RCC 7860 (cell line): ENCODE measurements around the gene B4GALT3.
"Not testable (repeated sequence)": the region's sequence is repeated elsewhere in the genome, so short reads cannot be mapped to it uniquely, and the experiment has no call there.

ENCODE experiments used
- DNase-seq: peaks from one replicate; pipeline ENCODE4 v3.0.0-alpha.2; 2015; ENCODE audit warnings: low spot score
- FAIRE-seq: peaks from 2 replicates; lab custom pipeline; 2012; peaks lifted over from hg19 to GRCh38; lab: Jason Lieb, UNC

B4GALT3 gene

GRCh38 chr1:161177112-161177935 lies at the start of gene B4GALT3:
Gene B4GALT3, minus strand, starts transcription at chr1:161177507. Its CDS starts 1,447 bp downstream, at chr1:161176060.
- DNase-seq (peak; percentile 52), FAIRE-seq (no peak)

GRCh38 chr1:161226759-161227158 lies 49.5 kb upstream of the B4GALT3 start:
- FAIRE-seq, result no peak

GRCh38 chr1:161226320-161226711 lies 49.0 kb upstream of the B4GALT3 start:
- DNase-seq (no peak), FAIRE-seq (no peak)

More at GRCh38 chr1:161226759-161227158, 49.5 kb upstream of the B4GALT3 start:
- no peak for DNase-seq

GRCh38 chr1:161225534-161226319 lies 48.4 kb upstream of the B4GALT3 start, which contains the start of gene TOMM40L:
Gene TOMM40L, plus strand, starts transcription at chr1:161226060. Its CDS starts 430 bp downstream, at chr1:161226490.
- DNase-seq (peak; percentile 98), FAIRE-seq (peak; percentile 94)

- no peak for DNase-seq
- FAIRE-seq, result no peak
Observed at GRCh38 chr1:161225178-161225533, 47.8 kb upstream of the B4GALT3 start.

GRCh38 chr1:161224695-161225087 lies 47.4 kb upstream of the B4GALT3 start:
- not testable (repeated sequence) for FAIRE-seq

GRCh38 chr1:161223805-161224694 lies 46.7 kb upstream of the B4GALT3 start:
- DNase-seq (no peak), FAIRE-seq (no peak)

More at GRCh38 chr1:161224695-161225087, 47.4 kb upstream of the B4GALT3 start:
- not testable (repeated sequence) for DNase-seq

GRCh38 chr1:161222175-161223019 lies 45.1 kb upstream of the B4GALT3 start:
- DNase-seq (no peak), FAIRE-seq (no peak)

GRCh38 chr1:161220002-161220401 lies 42.7 kb upstream of the B4GALT3 start:
- FAIRE-seq, result no peak
- no peak for DNase-seq

GRCh38 chr1:161219078-161219892 lies 42.0 kb upstream of the B4GALT3 start:
- FAIRE-seq, result no peak

GRCh38 chr1:161218301-161219077 lies 41.2 kb upstream of the B4GALT3 start:
- DNase-seq (no peak), FAIRE-seq (no peak)

More at GRCh38 chr1:161219078-161219892, 42.0 kb upstream of the B4GALT3 start:
- no peak for DNase-seq

- DNase-seq (no peak), FAIRE-seq (no peak)
Observed at GRCh38 chr1:161217831-161218230, 40.5 kb upstream of the B4GALT3 start.

- DNase-seq, result peak; percentile 89
- FAIRE-seq, result peak; percentile 90
Observed at GRCh38 chr1:161216945-161217712, 39.8 kb upstream of the B4GALT3 start.

GRCh38 chr1:161215076-161215475 lies 37.8 kb upstream of the B4GALT3 start, which contains the start of gene FCER1G:
Gene FCER1G, plus strand, starts transcription at chr1:161215295. Its CDS starts 27 bp downstream, at chr1:161215322.
- FAIRE-seq (no peak), DNase-seq (no peak)

- no peak for FAIRE-seq
- no peak for DNase-seq
Observed at GRCh38 chr1:161214369-161214768, 37.1 kb upstream of the B4GALT3 start.

GRCh38 chr1:161209790-161210409 lies 32.6 kb upstream of the B4GALT3 start:
- DNase-seq (peak; percentile 51), FAIRE-seq (no peak)

- no peak for DNase-seq
- no peak for FAIRE-seq
Observed at GRCh38 chr1:161207173-161207572, 29.9 kb upstream of the B4GALT3 start.
